ENCODE measurements around the gene KCNMB2.

The KCNMB2 gene

GRCh38 chr3:178750639-178751300 lies 214.5 kb downstream of the KCNMB2 start:
- no peak for DNase-seq

- no peak for DNase-seq
Measured at GRCh38 chr3:178752843-178753242, 216.6 kb downstream of the KCNMB2 start.

GRCh38 chr3:178754852-178755510 lies 218.7 kb downstream of the KCNMB2 start:
- no peak for DNase-seq

DNA sequence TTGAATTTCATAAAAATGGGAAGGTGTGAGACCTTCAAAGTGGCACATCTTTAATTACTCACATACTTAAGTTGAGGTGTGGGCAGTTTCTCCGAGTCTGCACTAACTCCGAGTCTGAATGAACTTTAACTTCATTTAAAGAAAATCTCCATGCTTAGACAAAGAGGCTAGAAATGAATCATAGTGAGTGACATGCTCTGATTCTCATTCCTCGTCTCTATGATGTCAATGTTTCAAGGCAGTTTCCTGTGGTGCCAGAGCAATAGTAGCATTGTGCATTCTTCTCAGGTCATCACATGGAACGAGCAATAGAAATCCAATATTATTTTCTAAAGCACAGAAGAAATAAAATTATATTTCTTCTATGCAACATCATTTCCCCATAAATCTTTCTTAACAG lies 224.8 kb downstream of the KCNMB2 start:
- DNase-seq: no peak

DNA sequence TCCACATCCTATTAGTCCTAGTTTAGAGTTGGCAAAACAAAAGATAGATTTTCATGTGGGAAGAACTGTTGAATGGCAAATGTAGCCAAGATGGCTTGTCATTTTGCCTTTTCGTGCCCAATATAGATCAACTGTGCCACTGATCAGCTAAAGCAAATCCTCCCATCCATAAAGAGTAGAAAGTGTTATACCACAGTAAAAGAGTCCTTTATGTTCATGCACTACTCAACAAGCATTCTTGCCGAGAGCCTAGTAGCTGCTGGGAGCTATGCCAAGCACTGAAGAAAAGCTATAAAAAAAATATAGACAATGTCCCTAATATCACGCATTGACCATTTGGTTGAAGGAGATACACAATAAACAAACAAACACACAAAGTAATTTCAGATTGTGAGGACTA lies 225.2 kb downstream of the KCNMB2 start:
- no peak for DNase-seq

GRCh38 chr3:178762385-178762784 lies 226.1 kb downstream of the KCNMB2 start:
- DNase-seq: no peak

DNA sequence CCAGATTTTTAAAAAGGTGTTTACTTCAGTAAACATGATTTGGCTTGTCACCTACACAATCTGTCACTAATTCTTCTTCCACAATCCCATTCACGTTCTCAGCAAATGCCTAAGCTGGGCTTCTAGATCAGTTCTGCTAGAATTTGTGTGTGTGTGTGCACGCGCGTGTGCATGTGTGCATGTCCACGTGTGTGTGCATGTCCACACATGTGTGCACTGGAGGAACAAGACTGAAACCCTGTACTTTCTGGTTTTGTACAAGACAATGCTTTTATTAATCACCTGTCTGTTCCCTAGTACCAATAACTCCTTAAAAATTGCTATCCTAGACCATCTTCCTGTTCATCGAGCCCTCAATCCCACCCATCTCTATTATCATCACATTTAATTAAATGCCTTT lies 229.2 kb downstream of the KCNMB2 start:
- no peak for DNase-seq

GRCh38 chr3:178767581-178767980 lies 231.3 kb downstream of the KCNMB2 start:
- no peak for DNase-seq

GRCh38 chr3:178768072-178768864 lies 232.0 kb downstream of the KCNMB2 start:
- no peak for DNase-seq

GRCh38 chr3:178771511-178771910 lies 235.3 kb downstream of the KCNMB2 start:
- no peak for DNase-seq

GRCh38 chr3:178772746-178773145 lies 236.5 kb downstream of the KCNMB2 start:
- DNase-seq: no peak

DNA sequence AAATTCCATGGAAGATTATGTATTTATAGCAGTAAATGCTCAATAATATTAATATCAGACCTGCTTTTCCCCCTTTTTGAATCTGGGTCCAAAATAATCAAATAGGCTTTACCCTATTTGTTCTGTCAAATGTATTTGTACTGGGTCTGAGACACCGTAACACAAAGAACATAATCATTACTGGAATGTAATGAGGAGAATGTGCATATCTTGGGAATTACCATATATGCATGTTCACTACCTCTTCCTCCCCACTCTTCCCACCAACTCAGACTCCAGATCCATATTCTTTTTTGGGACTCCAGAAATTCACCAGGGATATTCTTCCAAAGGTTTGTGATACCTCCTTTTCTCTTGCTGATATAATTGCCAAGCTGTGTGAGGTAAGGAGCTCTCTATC lies 237.1 kb downstream of the KCNMB2 start:
- no peak for DNase-seq

- no peak for DNase-seq
Measured at GRCh38 chr3:178777718-178778411, 241.6 kb downstream of the KCNMB2 start.

DNA sequence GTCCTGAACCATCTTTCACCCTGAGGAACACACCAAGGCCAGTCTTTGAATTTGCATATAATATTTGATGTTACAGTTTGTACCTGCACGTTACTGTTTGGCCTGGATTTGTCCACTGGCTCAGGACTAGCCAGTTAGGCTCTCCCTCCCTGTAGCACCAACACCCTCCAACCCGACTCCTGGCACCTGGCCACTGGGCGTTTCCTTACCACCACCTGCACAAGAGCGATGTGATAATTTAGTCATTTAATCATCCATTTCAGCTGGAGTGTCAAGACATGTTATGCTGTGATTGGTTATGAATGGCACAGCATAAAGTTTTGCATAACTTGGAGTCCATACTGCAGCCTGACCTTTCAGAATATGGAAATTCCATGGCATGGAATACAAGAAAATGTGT lies 242.4 kb downstream of the KCNMB2 start:
- DNase-seq: no peak

DNA sequence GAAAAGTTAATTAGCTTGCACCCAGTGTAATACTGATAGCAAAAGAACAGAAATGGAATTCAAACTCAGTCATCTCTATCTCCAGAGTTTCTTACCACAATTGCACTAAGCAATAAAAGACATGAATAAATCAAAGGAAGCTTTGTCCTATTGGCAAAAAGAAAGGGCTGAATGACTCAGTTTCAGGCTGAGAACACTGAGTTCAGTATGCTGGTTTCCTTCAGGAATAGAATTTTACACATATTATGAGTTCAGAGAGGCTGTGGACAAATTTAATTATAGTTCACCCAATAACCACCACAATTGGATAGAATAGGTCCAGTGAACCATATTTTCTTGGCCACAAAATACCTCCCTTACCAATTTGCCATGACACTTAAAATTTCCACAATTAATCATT lies 249.7 kb downstream of the KCNMB2 start:
- DNase-seq: no peak

GRCh38 chr3:178787960-178788359 lies 251.7 kb downstream of the KCNMB2 start:
- no peak for DNase-seq

DNA sequence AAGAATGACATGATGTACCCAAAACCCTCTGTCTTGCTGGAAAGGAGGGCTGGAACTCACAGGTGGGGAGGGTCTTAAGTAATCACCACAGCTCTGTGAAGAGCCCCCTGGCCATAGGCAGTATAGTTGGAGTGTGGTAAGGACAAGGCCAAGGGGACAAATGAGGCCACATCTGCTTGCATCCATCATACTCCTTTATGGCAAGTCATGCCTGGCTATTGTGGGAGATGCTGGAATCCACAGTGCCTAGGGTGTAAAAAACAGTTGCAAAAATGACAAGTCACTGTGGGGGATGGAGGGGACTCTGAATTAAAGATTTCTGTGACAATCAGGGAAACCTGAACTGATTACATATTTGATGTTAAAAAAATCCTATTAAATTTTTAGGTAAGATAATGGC lies 258.5 kb downstream of the KCNMB2 start:
- no peak for DNase-seq

DNA sequence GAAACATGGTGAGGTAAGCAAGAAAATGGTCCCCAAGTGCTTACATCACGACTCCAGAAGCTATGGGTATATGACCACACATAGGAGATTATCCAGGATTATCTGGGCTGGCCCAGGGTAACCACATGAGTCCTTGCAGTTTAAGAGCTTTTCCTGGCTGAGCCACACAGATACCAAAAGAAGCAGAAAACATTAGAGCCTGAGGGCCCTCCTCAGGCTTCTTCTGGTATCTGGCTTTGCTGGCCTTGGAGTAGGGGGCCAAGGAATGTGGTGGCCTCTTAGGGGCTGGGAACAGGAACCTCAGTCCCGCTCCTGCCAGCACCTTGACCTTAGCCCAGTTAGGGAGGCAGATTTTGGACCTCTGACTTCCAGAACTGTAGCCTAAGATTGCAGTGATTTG lies 259.1 kb downstream of the KCNMB2 start:
- DNase-seq: no peak

GRCh38 chr3:178802259-178802658 lies 266.0 kb downstream of the KCNMB2 start:
- no peak for DNase-seq

- DNase-seq: no peak
Measured at GRCh38 chr3:178802993-178803693, 266.9 kb downstream of the KCNMB2 start.

GRCh38 chr3:178804606-178805005 lies 268.4 kb downstream of the KCNMB2 start:
- no peak for DNase-seq

All from nucleus accumbens (tissue), 56 donors.